ENCODE data around the gene DUSP12. TPM values are rescaled to one million over a fixed set of nuclear protein-coding genes. Genes with fewer than 3 reads are reported as not detected.

Gene DUSP12
- total RNA-seq, 1 donor from 2014 or later = 27.8 TPM

GRCh38 chr1:161772397-161772796 is 22.8 kb downstream of the DUSP12 start:
- H3K36me3 Mint-ChIP-seq (ENCODE audit: low read depth, unreplicated experiment) = no peaks in the 10 kb centered on the region
- H3K9me3 Mint-ChIP-seq (ENCODE audit: unreplicated experiment) = no peaks in the 10 kb centered on the region
- H3K27me3 Mint-ChIP-seq (ENCODE audit: unreplicated experiment) = no peaks in the 10 kb centered on the region
- H3K27ac Mint-ChIP-seq (ENCODE audit: unreplicated experiment) = no peak overlapping the region
- H3K4me1 Mint-ChIP-seq (ENCODE audit: unreplicated experiment) = peaks cover 18% of the 10 kb centered on the region
- no peak for TF ChIP-seq CTCF (IDR thresholded peaks at IDR 0.05; ENCODE audit: unreplicated experiment)
- no peak for DNase-seq (ENCODE audit: low spot score)
- no peak overlapping the region for H3K4me3 Mint-ChIP-seq (ENCODE audit: unreplicated experiment)

DNA sequence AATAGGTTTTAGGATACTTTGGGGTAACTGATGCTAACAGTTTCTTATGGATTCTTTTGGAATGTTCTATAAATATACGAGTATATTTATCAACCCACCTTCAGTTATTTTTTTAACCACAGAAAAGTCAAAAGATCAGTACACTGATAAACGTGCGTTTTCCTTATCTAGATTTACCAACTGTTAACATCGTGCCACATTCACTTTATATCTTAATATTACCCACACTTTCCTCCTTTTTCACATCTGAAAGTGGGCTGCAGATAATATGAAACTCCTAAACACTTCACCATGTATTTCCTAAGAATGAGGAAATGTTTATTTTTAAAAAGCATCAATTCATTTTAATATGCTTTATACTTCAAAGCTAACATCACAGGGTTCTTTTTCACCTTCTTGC is 24.2 kb downstream of the DUSP12 start:
- Mint-ChIP-seq H3K36me3 (ENCODE audit: low read depth, unreplicated experiment) (peaks cover 1% of the 10 kb centered on the region), H3K27ac (ENCODE audit: unreplicated experiment) (no peak overlapping the region), H3K27me3 (ENCODE audit: unreplicated experiment) (no peaks in the 10 kb centered on the region), H3K4me1 (ENCODE audit: unreplicated experiment) (peaks cover 12% of the 10 kb centered on the region), H3K9me3 (ENCODE audit: unreplicated experiment) (no peaks in the 10 kb centered on the region), H3K4me3 (ENCODE audit: unreplicated experiment) (no peak overlapping the region)
- no peak for TF ChIP-seq CTCF (IDR thresholded peaks at IDR 0.05; ENCODE audit: unreplicated experiment)
- no peak for DNase-seq (ENCODE audit: low spot score)

DNA sequence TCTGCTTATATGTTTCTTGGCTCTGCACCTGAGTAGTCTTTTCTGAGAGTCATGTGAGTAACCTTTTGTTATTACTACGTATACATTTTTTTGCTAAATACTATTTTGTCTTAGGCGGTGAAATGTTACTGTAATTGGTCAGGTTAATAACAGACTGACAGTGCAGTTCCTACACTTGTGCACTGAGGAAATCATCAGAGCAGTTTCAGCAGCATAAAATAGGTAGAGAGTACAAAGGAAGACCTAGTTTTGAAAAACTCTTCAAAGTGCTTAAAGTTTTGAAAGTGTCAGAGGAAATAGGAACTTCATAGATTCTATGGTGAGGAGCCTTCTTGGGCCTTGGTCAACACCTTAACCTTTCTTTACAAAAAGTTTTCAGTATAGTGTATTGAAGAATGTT is 27.7 kb downstream of the DUSP12 start:
- no peak for TF ChIP-seq CTCF (IDR thresholded peaks at IDR 0.05; ENCODE audit: unreplicated experiment)
- Mint-ChIP-seq H3K9me3 (ENCODE audit: unreplicated experiment) (no peaks in the 10 kb centered on the region), H3K36me3 (ENCODE audit: low read depth, unreplicated experiment) (peaks cover 4% of the 10 kb centered on the region), H3K27me3 (ENCODE audit: unreplicated experiment) (no peaks in the 10 kb centered on the region), H3K27ac (ENCODE audit: unreplicated experiment) (no peak overlapping the region), H3K4me1 (ENCODE audit: unreplicated experiment) (peaks cover 12% of the 10 kb centered on the region), H3K4me3 (ENCODE audit: unreplicated experiment) (no peak overlapping the region)
- no peak for DNase-seq (ENCODE audit: low spot score)

GRCh38 chr1:161778522-161778921 is 28.9 kb downstream of the DUSP12 start:
- H3K36me3 Mint-ChIP-seq (ENCODE audit: low read depth, unreplicated experiment) = peaks cover 9% of the 10 kb centered on the region
- H3K4me3 Mint-ChIP-seq (ENCODE audit: unreplicated experiment) = no peak overlapping the region
- H3K4me1 Mint-ChIP-seq (ENCODE audit: unreplicated experiment) = peaks cover 8% of the 10 kb centered on the region
- H3K9me3 Mint-ChIP-seq (ENCODE audit: unreplicated experiment) = no peaks in the 10 kb centered on the region
- TF ChIP-seq CTCF (IDR thresholded peaks at IDR 0.05; ENCODE audit: unreplicated experiment) = no peak
- DNase-seq (ENCODE audit: low spot score) = no peak
- no peak overlapping the region for H3K27ac Mint-ChIP-seq (ENCODE audit: unreplicated experiment)
- H3K27me3 Mint-ChIP-seq (ENCODE audit: unreplicated experiment) = no peaks in the 10 kb centered on the region

- no peak overlapping the region for H3K27ac Mint-ChIP-seq (ENCODE audit: unreplicated experiment)
- no peak overlapping the region for H3K4me3 Mint-ChIP-seq (ENCODE audit: unreplicated experiment)
- H3K4me1 Mint-ChIP-seq (ENCODE audit: unreplicated experiment) = peaks cover 5% of the 10 kb centered on the region
- no peak for TF ChIP-seq CTCF (IDR thresholded peaks at IDR 0.05; ENCODE audit: unreplicated experiment)
- peaks cover 9% of the 10 kb centered on the region for H3K36me3 Mint-ChIP-seq (ENCODE audit: low read depth, unreplicated experiment)
- no peaks in the 10 kb centered on the region for H3K27me3 Mint-ChIP-seq (ENCODE audit: unreplicated experiment)
- no peak for DNase-seq (ENCODE audit: low spot score)
- no peaks in the 10 kb centered on the region for H3K9me3 Mint-ChIP-seq (ENCODE audit: unreplicated experiment)
Measured at GRCh38 chr1:161779393-161779792, 29.8 kb downstream of the DUSP12 start.

Data from endothelial cell (in vitro differentiated cells).